Lung (tissue), 12 donors: ENCODE results near the gene MAST3. TPM values are rescaled to one million over a fixed set of nuclear protein-coding genes. Genes with fewer than 3 reads are reported as not detected.

Experiments
- ATAC-seq: fragments of 200-7000 bp; cut with Tn5 transposase; one replicate; pipeline ENCODE4 v1.9.1; 2020; ENCODE audit warnings: moderate number of reproducible peaks; ENCODE audit not compliant: insufficient read depth, low FRiP score
- DNase-seq, 3 donors: peaks; one replicate each; pipeline ENCODE4 v3.0.0-alpha.2; 2013 to 2017
- H3K27ac ChIP-seq, 2 donors: one replicate each; pipeline ENCODE4 v1.5.1; 2013; ENCODE audit warnings: mild to moderate bottlenecking in 2 of 2, moderate library complexity in 2 of 2, control low read depth in 1 of 2, inconsistent platforms in 1 of 2, low read depth in 1 of 2, low read length in 1 of 2
- H3K27me3 ChIP-seq, 3 donors: one replicate each; pipeline ENCODE4 v1.5.1; 2013; ENCODE audit warnings: low read length in 2 of 3; ENCODE audit not compliant: control insufficient read depth in 3 of 3, insufficient read depth in 3 of 3
- H3K36me3 ChIP-seq, 4 donors: one replicate each; pipeline ENCODE4 v1.5.1; 2013; ENCODE audit warnings: low read length in 4 of 4, mild to moderate bottlenecking in 1 of 4, moderate library complexity in 1 of 4; ENCODE audit not compliant: control insufficient read depth in 4 of 4, insufficient read depth in 4 of 4
- H3K4me1 ChIP-seq, 5 donors: one replicate each; pipeline ENCODE4 v1.5.1; 2013; ENCODE audit warnings: low read length in 5 of 5, mild to moderate bottlenecking in 2 of 5, moderate library complexity in 1 of 5; ENCODE audit not compliant: control insufficient read depth in 5 of 5, insufficient read depth in 5 of 5
- H3K4me3 ChIP-seq: one replicate; pipeline ENCODE4 v1.5.1; 2013; ENCODE audit warnings: mild to moderate bottlenecking, control low read depth, moderate library complexity
- H3K9ac ChIP-seq, 2 donors: one replicate each; pipeline ENCODE4 v1.5.1; 2013; ENCODE audit warnings: low read length in 2 of 2, control low read depth in 1 of 2; ENCODE audit not compliant: insufficient read depth in 1 of 2
- H3K9me3 ChIP-seq, 4 donors: one replicate each; pipeline ENCODE4 v1.5.1; 2013; ENCODE audit warnings: low read length in 3 of 4, mild to moderate bottlenecking in 1 of 4, moderate library complexity in 1 of 4; ENCODE audit not compliant: control insufficient read depth in 4 of 4, insufficient read depth in 3 of 4
- WGBS, 2 donors: extraction: QIAGEN DNeasy Blood & Tissue Kit; methylation state at CpG; one replicate each; pipeline ENCODE4 v1.1.7; 2013; 5-methylcytosine and 5-hydroxymethylcytosine counted together
- polyA plus RNA-seq, 2 donors: library from polyadenylated mRNA; stranded (reverse); fragments of 200-250 nt; gene quantifications; one replicate each; pipeline ENCODE4 v1.2.1, GENCODE V29; 2013
- total RNA-seq, 2 donors: library from RNA; depleted of rRNA in 1 of 2; stranded (reverse); fragments of >200 nt in 1 of 2; gene quantifications; one replicate each; pipeline ENCODE4 v1.2.1, GENCODE V29; 2014 to 2021
- TF ChIP-seq, protein P1 (sequence below): IDR thresholded peaks from 2 replicates; pipeline ENCODE4 v1.5.1; 2012; ENCODE audit warnings: mild to moderate bottlenecking; ENCODE audit errors: control extremely low read depth, extremely low read depth
- donor health status: control.
- donor health status: control.
- donor health status: Bipolar disorder and iron deficiency.
- donor health status: healthy.
- donor health status: DM: yes; HTN: yes; CAD: no.

MAST3 gene
- total and polyA plus RNA-seq, 4 donors = 5.0 to 24.0 (median 9.3) TPM

DNA sequence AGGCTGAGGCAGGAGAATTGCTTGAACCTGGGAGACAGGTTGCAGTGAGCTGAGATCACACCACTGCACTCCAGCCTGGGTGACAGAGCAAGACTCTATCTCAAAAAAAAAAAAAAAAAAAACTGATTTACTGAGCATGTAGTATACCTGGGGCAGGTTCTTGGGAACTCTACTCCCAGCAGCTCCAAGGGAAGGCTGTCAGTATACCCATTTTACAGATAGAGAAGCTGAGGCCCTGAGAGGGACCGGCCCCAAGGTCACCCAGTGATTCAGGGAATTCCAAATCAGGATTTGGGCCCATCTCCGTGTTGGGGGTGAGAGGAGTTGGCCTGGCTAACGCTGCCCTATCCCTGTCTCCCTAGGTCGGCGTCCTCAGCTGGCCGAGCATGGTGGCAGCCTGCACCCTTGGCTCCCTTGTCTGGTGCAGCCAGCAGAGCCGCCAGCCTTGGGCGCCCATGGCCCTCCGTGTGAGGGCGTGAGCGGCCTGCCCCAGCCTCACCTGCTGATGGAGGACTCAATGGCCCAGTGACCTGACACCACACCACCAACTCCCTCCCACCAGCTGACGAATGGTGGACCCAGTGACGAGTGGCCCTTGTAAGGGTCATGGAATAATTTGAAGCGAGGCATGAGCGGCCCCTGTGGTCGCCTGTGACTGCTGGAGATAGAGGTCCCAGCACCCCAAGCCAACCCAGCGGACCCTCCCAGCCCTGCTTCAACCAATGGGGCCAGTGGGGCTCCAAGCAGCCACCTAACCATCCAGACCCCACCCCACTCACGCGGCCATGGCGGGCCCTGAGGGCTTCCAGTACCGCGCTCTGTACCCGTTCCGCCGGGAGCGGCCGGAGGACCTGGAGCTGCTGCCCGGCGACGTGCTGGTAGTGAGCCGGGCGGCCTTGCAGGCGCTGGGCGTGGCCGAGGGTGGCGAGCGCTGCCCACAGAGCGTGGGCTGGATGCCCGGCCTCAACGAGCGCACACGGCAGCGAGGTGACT is 57.8 kb downstream of the MAST3 start:
- no peak overlapping the region for H3K4me3 ChIP-seq
- H3K27ac ChIP-seq = peak overlapping the region in 1 of 2 donors; percentile 48
- H3K4me1 ChIP-seq = peaks cover 0 to 32% (median 16%) of the 10 kb centered on the region in 5 donors
- H3K9me3 ChIP-seq = no peaks in the 10 kb centered on the region
- no peaks in the 10 kb centered on the region for H3K27me3 ChIP-seq
- 82 to 89% methylated on average over 43 of the region's 43 CpGs for WGBS, 2 donors
- no peak for ATAC-seq
- DNase-seq = no peak
- peaks cover 0 to 23% (median 6%) of the 10 kb centered on the region in 4 donors for H3K36me3 ChIP-seq
- TF ChIP-seq, protein P1, sequence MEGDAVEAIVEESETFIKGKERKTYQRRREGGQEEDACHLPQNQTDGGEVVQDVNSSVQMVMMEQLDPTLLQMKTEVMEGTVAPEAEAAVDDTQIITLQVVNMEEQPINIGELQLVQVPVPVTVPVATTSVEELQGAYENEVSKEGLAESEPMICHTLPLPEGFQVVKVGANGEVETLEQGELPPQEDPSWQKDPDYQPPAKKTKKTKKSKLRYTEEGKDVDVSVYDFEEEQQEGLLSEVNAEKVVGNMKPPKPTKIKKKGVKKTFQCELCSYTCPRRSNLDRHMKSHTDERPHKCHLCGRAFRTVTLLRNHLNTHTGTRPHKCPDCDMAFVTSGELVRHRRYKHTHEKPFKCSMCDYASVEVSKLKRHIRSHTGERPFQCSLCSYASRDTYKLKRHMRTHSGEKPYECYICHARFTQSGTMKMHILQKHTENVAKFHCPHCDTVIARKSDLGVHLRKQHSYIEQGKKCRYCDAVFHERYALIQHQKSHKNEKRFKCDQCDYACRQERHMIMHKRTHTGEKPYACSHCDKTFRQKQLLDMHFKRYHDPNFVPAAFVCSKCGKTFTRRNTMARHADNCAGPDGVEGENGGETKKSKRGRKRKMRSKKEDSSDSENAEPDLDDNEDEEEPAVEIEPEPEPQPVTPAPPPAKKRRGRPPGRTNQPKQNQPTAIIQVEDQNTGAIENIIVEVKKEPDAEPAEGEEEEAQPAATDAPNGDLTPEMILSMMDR = no peak
- no peak overlapping the region for H3K9ac ChIP-seq

DNA sequence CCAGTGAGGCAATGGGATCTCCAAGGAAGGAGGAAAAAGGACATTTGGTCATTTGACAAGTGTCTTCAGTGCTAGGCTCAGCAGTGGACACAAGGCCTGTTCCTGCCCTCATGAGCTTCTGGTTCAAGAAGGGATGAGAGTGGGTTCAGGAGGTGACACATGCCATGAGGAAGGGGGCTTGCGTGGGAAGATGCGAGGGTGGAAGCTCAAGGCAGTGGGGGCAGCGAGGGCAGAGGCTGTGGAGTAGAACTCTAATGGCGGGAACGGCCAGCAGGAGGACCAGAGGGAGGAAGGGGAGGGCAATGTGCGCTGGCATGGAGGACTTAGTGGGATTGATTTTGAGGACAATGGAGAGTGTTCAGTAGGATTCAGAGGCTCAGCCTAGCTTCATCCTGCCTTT is 58.7 kb downstream of the MAST3 start:
- H3K9me3 ChIP-seq = no peaks in the 10 kb centered on the region
- no peak overlapping the region for H3K4me3 ChIP-seq
- DNase-seq (no peak), ATAC-seq (no peak)
- H3K27ac ChIP-seq = peak overlapping the region in 1 of 2 donors; percentile 48
- H3K4me1 ChIP-seq = peaks cover 0 to 37% (median 18%) of the 10 kb centered on the region in 5 donors
- TF ChIP-seq, protein P1 = no peak
- no peaks in the 10 kb centered on the region for H3K27me3 ChIP-seq
- peak overlapping the region; percentile 1 to 4 for H3K9ac ChIP-seq
- 86 to 90% methylated on average over 5 to 6 of the region's 6 CpGs for whole genome bisulfite sequencing, 2 donors
- H3K36me3 ChIP-seq = peaks cover 0 to 26% (median 8%) of the 10 kb centered on the region in 4 donors

DNA sequence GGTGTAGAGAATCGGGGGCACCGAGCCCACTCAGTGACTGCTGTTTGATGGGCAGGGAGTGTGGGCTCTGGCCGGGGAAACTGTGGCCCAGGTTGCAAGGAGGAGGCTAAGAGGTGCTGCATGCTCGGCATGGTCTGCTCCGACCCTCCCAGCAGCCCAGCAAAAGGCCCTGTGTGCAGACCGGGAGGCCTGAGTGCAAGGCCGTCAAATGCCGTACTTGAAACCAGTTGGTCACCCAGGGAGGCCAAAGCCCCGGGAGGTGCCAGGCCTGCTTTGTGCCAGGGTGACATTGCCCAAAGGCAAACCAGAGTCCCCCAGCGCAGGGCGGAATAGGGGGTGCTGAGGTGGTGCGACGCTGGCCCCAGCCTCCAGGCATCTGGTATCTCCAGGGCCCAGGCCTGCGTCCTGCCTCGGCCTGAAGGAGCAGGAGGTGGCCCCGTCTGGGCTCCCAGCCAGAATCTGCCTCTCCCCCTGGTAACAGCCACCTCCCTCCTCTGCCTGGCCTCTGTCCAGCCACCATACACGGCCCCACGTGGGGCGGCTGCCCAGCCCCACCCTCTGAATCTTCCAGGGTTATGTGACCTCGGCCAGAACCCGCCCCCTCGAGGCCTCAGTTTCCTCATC is 59.4 kb downstream of the MAST3 start:
- DNase-seq = peak; percentile 94 to 96 (median 95)
- H3K27me3 ChIP-seq = no peaks in the 10 kb centered on the region
- no peak for ATAC-seq
- peaks cover 0 to 30% (median 9%) of the 10 kb centered on the region in 4 donors for H3K36me3 ChIP-seq
- H3K9me3 ChIP-seq = no peaks in the 10 kb centered on the region
- no peak overlapping the region for H3K4me3 ChIP-seq
- TF ChIP-seq, protein P1 = no peak
- WGBS, 2 donors = 35 to 40% methylated on average over 22 of the region's 22 CpGs
- H3K9ac ChIP-seq = peak overlapping the region; percentile 1 to 62
- peak overlapping the region; percentile 45 to 80 for H3K27ac ChIP-seq
- H3K4me1 ChIP-seq = peaks cover 0 to 35% (median 19%) of the 10 kb centered on the region in 5 donors
